Activated T-cell treated with anti-CD3 and anti-CD28 coated beads for 1 hour (primary cell): Measurements from ENCODE around the gene ARHGAP12.

Experiments used
- DNase-seq: peaks from one replicate; pipeline ENCODE4 v3.0.0-alpha.2; 2020; ENCODE audit warnings: low read depth

The ARHGAP12 gene

DNA sequence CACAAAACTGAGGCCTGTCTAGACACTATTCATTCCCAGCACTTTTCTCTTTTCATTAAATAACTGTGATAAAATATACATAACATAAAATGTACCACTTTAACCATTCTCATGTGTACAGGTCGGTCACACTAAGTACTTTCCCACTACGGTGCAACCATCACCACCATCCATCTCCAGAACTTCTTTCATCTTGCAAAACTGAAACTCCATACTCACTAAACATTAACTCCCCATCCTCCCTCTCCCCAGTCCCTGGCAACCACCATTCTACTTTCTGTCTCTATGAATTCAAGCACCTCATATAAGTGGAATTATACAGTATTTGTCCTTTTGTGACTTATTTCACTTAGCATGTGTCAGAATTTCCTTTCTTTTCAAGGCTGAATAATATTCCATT, 53.0 kb downstream of the ARHGAP12 start:
- DNase-seq, result no peak

DNA sequence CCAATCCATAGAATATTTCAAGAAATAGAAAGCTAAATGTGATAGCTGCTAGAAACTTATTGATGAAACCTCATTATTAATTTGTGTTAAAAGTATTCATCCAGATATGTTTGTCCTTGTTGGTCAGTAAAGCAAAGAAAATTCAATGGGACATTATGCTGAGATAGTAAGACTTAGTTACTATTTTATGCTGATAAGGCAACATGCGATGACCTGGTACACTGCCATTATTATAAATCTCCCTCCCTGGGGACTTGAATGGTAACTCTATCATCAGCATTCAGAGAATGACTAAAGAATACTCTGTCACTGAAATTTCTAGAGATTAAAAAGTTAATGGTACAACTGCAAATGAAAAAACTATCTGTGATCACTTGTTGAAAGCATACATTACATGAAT, 54.9 kb downstream of the ARHGAP12 start:
- no peak for DNase-seq

DNA sequence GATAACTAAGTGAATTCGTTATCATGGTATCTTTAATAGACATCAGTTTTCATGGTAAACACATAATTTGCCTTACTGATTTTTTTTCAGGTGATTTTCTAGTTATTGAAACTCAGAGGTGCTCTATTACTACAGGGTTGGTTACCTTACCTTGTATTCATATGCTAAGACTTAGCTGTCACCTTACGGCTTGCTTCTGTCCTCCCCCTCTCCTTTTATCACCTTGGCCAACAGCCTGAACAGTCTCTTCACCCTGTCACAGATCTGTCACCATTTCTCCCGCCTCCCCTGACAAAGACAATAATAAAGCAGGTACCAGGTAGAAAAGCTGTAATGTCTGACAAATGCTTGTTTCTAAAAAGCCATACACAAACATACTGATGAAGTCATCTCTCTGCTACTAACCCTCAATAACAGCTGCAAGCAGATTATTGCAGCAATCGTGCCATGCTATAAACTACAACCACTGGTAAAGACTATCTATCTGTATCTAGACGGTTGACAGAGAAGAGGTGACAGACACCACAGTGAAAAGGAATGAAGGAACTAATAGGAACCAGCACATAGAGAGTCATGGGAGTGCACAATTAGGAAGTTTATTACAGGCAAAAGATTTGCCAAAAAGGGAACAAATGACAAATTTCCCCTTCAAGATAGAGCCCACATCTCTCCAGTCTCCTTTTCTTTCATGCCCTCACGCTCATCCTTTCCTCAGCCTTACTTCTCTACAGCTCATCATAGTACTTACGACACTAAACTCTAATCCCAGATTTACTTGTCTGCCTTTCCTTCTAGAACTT, 57.2 kb downstream of the ARHGAP12 start:
- no peak for DNase-seq

DNA sequence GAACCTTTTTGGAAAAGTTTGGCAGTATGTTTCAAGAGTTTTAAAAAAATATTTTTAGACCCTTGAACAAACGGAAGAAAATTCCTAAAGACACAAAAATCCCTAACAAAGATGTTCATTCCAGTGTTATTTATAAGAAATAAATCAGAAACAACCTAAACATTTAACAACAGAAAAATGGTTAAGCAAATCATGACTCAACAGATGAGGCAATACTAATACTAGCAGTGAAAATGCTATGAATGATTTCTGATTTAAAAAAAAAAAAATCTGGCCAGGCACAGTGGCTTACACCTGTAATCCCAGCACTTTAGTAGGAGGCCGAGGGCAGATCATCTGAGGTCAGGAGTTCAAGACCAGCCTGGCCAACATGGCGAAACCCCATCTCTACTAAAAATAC, 61.0 kb downstream of the ARHGAP12 start:
- no peak for DNase-seq

DNA sequence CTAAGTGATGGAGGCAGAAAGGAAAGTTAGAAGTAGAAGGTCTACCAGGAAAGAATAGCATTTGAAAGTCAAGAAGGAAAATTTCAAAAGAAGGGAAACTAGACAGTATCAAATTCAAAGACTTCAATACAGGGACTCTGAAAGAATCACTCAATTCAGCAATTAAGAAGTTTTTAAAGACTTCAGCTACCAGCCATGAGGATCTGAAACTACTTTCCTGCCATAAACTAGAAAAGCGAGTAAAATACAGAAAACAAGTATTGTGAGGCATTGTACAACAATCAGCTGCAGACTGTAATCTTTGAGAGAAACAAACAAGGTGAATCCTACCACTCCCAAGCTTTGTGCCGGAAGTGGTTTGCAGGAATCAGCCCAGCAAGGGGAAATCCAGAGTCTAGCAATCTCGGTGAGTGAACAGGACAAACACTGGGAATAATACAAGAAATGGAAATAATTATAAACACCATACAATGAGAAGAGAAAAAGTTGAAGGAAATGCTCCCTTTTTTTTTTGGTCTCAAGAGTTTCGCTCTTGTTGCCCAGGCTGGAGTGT, 62.4 kb downstream of the ARHGAP12 start:
- DNase-seq, result no peak

DNA sequence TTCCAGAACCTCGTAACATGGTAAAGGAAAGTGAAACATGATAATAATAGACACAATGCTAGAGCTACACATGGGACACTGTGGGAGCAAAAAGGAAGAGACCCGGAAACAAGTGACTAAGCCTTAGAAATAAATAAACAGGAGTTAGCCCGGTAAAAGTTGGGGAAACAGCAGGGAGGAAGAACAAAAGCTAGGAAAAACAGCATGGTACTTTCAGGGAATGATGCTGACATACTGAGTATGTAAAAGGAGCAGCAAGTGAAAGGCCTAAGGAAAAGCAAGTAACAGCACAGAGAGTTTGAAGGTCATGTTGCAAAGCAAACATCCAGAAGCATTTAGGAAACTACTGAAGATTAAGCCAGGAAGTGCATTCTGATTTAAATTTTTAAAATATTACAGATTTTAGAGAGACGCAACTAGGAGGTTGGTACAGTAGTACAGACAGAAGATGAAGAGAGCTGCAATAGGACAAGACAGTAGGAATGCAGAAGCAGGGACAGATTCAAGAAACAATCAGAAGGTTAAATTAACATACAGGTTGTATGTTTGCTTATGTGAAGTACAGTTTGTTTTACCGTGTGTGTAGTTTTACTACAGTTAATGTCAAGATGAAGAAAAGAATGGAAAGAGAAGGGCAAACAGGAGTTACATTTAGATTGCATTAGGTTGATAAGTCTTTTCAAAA, 63.7 kb downstream of the ARHGAP12 start:
- DNase-seq, result no peak

DNA sequence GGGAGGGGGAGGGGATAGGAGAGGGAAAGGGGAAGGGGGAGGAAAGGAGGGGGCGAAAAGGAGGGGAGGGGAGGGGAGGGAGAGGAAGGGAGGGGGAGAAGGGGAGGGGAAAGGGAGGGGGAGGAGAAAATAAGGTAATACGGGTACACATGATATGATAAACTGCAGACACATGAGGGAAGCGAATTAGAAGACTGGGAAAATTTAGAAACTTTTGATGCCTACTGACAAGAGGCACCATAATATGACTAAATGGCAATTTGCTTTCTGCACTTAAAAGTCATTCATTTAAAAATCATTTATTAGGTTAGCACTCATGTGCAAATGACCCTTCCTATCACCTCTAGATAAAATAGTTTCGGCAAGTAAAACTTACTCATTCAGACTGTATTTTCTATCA, 73.6 kb downstream of the ARHGAP12 start:
- no peak for DNase-seq

DNA sequence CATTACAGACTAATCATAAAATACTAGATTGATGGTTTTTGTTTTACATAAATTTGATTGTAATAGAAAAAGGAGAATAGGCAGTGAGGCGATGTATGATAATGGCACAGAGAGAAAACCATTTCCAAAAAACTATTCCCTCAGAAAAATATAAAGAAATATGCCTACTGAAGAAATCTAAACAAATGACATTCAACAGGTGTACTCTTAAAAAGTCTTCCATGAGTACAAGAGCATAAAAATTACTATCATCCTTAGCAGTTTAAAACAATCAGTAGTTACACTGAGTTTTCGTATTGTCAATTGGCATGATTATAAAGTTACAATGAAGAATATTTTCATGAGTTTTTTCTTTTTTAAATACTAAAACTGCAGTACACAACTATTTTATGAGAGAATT, 75.0 kb downstream of the ARHGAP12 start:
- DNase-seq, result no peak

DNA sequence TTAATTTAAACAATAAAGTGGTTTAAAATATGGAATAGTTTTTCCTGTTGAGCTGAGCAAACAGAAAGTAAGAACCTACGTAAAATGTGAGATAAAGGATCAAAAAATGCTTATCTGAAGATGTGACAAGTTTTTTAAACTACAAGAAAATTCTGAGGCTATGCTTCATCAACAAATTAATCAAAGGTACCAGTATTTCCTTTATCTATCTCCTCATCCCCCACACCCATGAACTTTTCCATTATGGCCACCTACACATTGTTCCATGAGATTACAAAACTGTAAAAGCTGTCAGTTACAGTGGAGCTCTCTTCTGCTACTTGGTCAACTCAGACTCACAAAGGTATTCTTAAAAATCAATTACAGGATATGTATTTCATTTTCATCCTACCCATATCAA, 77.4 kb downstream of the ARHGAP12 start:
- no peak for DNase-seq

DNA sequence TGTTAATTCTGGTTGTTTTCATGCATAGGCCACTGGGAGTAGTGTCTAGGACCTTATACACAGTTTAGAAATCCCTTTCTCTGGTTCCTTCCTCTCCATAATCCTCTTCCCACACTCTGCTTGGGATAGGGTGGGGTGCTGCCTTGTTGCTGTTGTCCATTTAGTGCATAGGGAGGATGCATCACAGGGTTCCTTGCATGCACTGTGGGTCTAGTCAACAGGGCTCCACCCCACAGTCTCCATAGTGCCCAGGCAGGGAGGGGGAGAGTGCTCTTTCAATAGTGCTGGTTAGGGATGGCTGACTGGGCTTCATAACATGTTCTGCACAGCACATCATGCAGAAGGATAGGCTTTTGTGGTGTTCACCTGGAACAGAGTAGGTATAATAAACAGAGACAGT, 81.1 kb downstream of the ARHGAP12 start:
- DNase-seq, result no peak

DNA sequence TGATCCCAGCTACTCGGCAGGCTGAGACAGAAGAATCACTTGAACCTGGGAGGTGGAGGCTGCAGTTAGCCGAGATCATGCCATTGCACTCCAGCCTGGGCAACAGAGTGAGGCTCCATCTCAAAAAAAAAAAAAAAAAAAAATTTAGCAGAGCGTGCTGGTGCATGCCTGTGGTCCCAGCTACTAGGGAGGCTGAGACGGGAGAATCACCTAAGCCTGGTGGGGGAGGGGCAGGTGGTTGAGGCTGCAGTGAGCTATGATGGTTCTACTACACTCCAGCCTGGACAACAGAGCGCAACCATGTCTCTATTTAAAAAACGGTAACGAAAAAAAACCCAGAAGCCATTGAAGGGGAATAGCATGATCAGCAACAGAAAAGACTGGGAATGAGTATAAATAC, 89.9 kb downstream of the ARHGAP12 start:
- DNase-seq, result no peak

DNA sequence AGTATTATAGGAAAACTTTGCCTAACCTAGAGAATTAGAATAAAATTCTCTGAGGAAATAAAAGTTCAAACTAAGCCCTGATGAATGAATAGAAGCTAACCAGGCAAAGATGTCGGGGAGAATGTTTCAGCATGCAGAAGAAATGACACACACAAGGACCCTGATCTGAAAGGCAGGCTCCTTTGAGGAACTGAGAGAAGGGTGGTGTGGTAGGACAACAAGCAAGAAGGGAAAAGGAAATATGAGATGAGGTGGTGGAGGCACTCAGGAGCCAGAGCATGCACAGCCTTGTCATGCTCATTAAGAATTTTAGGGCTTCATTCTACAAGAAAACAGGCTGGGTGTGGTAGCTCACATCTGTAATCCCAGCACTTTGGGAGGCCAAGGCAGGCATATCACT, 90.6 kb downstream of the ARHGAP12 start:
- no peak for DNase-seq

DNA sequence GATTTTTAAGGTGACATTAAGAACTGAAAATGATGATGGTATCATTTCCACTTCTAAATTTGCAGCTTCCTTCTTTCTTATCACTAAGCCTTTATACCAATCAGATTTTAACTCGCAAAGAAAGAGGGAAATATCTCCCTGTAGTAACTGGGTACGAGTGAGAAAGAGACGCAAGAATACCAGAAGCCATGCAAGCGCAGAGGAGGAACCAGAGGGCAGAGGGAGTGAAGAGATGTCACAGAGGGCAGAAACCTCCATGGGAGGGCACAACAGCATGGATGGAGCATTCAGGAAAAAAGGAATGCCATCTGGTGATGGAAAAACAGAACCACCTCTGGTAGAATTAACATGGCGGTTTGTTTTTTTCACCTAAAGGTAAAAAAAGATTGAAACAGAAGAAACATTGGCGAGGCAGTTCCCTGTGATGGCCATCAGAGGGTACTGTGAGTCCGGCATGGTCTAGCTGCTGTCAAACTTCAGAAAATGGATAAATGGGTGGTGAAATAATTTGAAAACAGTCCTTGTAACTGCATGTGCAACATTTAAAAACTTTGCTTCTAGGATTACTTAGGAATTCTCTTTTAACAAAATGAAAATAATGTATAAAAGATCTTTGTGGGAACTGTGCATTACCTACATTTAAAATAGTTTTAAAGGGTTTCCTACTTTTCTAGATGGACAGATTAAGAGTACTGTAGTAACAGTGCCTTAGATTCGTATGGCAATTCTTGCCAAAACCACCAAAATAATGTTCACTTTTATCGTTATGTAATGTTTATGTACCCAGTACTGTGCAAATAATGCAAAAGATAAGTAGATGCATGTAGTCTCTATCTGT, 91.8 kb downstream of the ARHGAP12 start:
- DNase-seq, result no peak

DNA sequence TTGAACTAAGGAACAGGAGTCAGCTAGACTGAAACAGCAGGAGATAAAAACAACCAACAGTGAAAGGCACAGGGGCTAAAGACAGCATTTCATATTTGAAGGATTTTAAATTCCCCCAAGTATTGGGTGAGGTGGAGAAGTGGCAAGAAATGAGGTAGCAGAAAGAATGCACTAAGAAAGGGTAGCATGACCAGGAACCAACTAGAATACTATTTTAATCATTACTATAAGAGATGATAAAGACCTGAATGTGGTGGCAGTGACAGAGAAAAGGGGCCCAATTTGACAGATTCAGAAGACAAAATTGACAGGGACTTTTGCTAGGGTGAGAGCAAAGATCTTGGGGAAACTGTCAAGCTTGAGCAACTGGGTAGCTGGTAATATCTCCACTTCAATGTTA, 94.9 kb downstream of the ARHGAP12 start:
- no peak for DNase-seq

DNA sequence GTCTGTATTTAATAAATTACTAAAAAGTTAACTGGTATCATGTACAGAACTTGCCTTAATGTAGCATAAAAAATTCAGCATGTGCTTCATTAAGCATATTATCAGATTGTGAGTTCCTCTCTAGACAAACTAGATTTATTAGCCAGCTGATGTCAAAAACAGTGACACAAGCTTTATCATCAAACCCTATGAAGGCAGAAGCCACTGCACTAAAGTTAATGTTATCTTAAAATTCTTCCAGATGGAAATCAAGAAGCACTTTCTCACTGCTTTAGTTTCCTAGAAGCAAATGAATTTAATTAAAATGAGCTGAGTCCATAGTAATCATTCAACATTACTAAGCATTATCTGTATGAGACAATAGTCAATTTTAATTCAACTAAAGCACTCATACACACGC, 96.4 kb downstream of the ARHGAP12 start:
- no peak for DNase-seq

DNA sequence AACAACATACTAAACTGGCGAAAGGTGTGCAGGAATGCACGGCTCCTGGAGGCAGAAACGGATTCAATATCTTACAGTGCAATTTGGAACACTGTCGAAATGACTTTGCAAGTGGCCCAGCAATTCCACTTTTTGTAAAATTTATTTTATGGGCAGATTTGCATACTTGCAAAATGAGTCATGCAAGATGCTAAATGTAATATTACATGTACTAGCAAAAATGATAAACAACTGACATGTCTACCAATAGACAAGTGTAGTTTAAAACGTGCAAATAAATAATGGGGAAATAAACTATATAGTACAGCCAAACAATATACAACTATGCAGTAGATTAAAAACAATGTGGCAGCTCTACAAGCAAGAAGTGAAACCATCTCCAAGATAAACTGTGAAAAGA, 97.7 kb downstream of the ARHGAP12 start:
- no peak for DNase-seq

DNA sequence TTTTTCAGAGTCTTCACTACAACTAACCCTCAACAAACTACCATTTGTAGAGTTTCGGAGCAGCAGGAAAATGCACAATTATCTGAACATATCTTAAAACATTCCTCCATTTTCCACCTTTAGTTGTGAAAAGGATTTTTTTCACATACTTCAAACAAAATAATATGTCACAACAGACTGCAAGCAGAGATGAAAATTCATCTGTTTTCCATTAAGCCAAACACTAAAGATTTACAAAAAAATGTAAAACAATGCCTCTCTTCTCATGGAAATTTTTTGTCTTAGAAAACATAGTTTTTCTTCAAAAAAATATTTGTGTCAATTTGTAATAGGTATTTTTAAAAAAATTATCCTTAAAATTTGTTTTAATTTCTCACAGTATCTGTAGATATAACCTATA, 98.9 kb downstream of the ARHGAP12 start:
- DNase-seq, result no peak

DNA sequence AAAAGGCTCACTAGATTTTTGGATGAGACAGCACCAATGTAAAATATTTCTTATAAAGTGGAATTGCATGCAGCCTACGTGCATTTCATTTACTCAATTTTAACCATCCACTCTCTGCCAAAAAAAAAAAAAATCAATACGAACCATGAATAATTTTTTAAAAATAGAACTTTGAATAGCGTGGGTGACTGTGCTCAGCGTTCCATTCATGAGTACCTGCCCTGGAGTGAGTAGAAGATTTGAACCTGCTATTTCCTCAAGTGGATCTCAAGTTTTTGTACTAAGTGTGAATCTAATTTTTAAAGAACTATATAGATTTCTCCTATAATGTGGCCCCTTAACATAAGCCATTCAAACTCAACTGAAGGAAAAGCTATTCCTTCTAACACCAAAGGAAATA, 105.3 kb downstream of the ARHGAP12 start:
- DNase-seq, result no peak

DNA sequence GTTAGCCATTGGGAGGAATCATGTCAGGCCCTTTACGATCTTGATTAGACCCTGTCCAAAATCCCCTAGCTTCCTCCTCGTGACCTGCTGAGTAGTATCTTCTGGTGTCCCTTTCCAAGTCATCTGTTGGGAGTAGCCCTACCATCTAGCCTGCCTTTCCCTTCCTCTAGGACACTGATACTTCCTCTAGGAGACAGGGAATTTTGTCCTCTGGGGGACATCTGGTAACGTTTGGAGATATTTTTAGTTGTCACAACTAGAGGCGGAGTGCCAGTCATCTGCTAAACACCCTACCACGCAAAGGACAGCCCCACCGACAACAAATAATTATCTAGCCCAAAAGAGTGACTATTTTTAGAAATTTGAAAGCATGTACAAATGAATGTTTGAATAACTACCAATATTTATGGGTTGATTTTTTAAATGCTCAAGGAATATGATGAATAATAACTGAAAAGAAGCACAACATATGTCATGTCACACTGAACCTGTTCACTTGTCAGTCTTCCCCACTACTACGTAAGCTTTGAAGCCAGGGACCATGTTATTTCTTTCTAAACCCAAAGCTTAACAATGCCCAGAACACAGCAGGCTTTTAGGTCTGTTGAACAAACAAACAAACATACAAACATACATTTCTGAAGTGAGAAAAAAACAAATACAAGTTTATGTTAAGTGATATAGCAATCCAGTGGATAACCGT, 105.9 kb downstream of the ARHGAP12 start:
- no peak for DNase-seq

DNA sequence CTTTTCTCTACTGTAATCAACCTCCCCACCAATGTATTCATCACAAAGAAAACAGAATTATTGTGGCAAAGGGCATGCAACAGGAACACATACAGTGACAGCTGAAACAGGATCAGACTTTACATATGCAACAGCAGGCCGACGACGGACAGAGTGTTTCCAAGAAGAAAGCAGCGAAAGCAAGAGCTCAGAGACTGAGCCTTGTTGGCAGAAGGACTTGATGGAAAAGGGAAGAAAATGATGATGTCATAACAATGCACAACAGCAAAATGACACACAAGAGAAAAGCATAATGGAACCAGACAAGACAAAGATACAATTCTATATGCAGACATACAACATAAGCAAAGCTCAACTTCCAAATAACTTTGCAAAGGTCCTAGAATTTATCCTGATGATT, 106.5 kb downstream of the ARHGAP12 start:
- DNase-seq, result no peak

DNA sequence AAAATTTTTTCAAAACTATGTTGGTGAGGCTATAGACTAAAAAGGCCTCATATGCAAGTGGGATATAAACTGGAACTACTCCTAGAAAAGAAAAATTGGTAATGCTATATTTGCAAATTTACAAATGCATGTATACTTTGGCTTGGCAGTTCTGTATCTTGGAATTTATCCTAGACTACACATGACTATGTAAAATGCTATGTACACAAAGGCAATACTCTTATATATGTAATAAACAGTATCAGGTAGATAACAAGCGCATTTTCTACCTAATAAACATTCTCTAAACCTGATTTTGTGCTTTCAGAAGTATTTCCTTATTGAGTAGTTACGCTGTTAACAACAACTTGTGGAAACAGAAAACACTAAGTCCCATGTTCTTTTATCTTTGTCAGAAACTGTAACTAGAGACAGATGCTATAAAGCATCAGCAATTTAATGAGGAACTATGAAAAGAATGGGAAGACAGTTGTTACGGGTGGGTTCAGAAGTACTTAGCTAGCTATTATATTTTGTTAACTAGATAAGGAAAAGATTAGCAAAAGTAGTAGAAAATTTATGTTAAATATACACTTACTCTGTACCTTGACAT, 107.8 kb downstream of the ARHGAP12 start:
- DNase-seq, result no peak

DNA sequence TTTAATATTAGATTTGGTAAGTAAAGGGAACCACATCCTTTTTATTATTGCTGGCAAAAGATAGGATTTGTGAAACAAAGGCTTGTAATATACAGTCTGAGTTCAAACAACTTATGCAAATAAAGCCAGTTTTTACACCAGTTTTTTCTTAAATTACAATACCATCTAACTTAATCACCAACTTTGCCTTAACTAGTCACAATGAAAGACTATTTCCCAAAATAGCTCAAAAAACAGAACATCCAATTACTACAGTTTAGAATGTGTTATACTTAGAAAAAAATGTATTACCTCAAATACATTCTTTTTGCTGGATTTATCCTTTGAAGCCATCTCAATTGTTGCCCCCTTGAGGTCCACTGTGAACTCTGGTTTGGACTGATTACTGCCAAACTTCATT, 108.5 kb downstream of the ARHGAP12 start:
- no peak for DNase-seq
